Measurements from ENCODE around the gene CPT1A.

The CPT1A gene

GRCh38 chr11:68751004-68751325 is 90.8 kb downstream of the CPT1A start:
- DNase-seq = no peak

DNA sequence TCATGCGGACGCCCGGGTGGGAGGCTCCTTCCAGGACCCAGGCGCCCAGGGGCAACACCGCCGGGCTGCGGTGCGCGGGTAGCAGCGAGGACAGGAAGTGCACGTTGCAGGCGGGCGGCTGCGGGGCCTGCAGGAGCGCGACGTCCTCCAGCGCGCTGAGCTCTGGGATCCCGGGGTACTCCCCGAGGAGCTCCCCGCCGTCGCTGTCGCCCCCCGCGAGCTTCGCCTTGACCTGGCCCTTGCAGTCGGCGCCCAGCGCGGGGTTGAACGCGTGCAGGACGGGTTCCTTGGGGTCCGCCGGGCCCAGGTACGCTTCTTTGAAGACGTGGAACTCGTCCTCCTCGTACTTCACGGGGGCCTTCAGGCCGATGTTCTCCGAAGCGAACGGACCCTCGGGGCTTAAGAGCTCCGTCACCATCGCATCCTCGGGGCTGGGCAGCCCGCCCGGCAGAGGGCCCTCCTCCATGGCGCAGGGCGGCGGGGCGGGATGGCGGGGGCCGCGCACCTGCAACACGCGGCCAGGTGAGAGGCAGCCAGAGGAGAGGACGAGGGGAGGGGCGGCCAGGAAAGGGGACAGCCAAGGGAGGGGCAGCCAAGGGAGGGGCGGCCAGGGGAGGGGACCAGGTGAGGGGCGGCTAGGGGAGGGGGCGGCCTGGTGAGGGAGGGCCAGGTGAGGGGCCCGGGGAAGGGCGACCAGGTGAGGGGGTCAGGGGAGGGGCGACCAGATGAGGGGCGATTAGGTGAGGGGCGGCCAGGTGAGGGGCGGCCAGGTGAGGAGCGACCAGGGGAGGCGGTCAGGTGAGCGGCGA is 91.3 kb downstream of the CPT1A start:
- DNase-seq = peak; percentile 79

DNA sequence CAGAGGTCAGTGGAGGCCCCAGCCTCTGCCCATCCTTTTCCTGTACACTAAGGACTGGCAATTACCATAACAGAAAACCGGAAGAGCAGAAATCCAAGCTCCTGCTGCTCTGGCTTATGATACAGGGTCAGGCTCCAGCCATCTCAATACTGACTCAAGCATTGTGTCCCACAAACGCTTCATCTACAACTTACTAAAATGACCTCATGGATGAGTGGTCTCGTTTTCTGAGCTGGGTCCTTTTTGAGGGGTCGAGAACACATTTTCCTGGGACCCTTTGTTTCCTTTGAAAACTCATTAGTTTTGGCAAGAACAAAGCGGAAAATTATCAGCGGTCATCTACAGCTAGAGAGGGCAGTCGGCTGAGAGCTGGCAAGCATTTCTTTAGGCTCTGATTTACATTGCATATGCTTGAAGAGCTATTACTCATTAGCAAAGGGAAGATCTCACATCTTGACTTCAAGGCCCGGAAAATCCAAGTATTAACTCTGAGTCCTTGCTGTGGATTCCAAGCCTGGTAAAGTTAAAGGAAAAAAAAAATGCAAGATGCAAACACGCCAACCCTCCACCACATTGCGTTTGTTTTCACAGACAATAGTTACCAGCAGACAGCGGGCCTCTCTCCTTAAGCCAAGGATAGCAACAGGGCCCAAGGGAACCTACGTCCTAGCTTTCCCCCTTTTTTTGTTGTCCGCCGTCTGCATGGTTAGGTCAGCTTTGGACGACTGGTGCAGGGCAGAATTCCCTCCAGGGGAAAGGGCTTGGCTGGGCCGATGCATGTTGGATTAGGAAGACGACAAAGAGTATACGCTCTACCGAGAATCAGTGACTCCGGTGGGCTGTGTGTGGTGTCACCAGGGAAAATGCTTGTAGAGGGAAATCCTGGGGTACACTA is 92.2 kb downstream of the CPT1A start:
- peak; percentile 78 for DNase-seq

DNA sequence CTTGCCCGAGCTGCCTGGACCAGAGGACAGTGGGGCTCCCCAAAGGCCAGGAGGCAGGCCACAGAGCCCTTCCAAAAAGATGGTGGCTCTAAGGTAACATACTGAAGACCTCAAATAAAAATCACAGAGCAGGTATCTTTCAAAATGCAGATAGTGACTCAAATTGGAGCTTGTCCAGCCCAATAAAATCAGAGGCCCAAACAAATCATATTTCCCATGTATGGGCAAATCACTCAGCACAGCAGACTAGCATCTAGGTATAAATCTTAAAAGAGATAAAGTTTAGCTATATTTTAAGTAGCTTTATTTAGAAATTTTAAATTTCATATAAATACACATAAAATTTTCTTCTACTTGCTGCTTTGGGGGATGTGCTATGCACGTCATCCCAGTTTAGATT is 93.7 kb downstream of the CPT1A start:
- DNase-seq = no peak

DNA sequence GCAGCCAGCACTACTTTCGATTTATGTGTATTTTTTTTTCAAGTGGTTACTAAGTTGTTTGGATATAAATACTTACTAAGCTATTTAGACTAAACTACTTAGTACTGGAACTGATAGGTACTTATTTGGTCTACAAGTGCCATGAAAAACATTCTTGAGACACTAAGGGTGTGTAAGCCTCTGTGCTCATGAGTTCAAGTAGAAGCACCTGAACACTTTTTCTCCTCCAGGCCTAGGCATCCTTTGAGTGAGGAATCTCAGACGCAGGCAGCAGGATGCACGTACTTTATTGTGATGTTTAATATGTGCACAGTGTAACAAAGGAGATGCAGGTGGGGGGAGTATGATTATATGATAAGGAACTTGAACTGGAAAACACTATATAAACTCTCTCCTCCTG is 98.2 kb downstream of the CPT1A start:
- DNase-seq = no peak

DNA sequence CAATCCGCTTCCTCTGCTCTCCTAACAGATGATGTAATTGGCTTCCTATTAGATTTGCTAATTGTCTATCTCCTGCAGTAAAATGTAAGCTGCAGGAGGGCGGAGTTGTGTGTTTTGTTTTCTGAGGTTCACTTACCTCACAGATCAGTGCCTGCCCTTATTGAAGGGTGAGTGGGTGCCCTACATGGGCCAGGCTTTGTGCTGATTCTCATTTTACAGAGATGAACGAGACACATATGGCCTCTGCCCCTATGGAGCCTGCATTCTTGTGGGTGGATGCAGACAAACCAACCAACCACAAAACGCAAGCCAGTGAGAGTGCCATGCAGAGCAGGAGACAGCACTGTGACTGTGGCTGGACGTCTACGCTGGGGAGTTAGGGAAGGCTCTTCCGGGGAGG is 100.3 kb downstream of the CPT1A start:
- no peak for DNase-seq

- no peak for DNase-seq
Observed at GRCh38 chr11:68735646-68736045, 106.1 kb downstream of the CPT1A start.

DNA sequence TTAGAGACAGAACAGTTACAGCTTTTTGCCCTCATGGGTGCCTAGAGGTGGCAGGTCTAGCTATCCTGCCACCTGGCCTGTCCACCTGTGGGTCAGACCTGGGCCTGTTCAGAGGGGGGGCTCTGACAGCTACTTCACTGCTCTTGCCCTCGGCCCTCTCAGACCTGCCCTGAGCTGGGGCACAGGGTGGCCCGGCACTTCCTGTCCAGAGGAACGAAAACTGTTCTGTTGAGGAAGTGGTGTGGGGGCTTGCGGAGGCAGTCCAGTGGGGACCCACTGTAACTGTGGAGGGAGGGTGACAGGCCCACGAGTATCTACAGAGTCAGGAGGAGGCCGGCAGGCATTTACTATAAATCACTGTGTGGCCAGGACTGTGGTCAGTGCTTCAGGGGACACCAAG is 106.6 kb downstream of the CPT1A start:
- no peak for DNase-seq

- DNase-seq = no peak
Observed at GRCh38 chr11:68734111-68734510, 107.6 kb downstream of the CPT1A start.

- no peak for DNase-seq
Observed at GRCh38 chr11:68727783-68728182, 113.9 kb downstream of the CPT1A start.

DNA sequence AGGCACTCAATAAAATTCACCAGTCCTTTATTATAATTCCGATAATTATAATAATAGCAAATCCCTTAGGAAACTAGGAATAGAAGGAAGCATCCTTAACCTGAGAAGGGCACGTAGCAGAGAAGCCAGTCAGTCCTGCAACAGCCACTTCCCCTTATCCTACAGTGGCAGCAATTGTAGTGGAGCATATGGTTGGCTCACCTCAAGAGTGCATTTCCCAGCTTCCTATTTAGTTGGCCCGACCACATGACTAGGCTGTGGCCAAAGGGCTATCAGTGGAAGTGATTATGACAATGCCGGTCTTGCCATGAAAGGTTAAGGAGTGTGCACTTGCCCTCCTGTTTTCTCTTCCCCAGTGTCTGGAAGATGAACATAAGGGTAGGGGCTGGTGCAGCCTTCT is 117.4 kb downstream of the CPT1A start:
- no peak for DNase-seq

GRCh38 chr11:68722143-68722542 is 119.6 kb downstream of the CPT1A start:
- no peak for DNase-seq

DNA sequence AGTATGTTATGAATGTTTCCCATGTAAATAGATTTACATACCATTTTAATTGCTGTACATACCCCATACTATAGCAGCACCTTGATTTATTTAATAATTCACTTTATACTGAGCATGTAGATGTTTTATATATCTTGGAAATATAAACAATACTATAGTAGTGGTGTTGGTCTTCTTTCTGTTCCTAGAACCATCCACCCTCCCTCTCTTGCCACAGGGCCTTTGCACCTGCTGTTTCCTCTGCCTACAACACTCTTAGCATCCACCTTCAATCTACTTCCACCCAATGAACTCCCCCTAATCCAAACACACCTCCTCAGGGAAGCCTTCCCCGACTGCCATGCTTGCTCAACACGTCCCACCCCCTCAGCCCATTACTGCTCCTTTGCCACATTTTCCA is 120.6 kb downstream of the CPT1A start:
- DNase-seq = no peak

DNA sequence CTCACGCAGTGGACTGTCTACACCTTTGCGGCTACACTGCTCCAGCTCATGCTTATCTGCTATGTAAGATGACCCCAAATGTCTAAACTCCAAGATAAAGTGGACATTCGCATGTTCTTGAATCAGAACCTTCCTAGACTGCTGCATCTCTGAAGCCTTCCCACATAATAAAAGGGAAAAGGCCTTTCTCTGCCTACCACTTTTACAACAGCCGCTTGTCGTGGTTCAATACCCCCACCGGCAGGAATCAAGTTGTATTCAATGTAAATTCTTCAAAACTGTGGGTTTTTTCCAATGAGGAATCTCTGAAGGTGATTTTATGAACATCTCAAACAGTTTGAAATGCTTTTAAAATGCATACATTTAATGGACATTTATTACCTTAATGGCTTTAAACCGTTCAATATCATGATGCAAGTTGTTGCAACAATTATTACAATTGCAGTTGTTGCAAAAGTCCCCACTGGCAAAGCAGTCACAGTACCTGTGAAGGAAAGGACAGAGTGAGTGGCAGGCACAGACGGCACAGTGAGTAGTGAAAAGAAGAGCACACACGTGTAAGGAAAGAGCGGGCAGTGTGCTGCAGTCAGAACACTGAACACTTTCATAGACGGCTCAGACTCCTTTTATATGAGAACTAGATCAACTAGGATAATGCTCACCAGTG is 126.1 kb downstream of the CPT1A start:
- no peak for DNase-seq

DNA sequence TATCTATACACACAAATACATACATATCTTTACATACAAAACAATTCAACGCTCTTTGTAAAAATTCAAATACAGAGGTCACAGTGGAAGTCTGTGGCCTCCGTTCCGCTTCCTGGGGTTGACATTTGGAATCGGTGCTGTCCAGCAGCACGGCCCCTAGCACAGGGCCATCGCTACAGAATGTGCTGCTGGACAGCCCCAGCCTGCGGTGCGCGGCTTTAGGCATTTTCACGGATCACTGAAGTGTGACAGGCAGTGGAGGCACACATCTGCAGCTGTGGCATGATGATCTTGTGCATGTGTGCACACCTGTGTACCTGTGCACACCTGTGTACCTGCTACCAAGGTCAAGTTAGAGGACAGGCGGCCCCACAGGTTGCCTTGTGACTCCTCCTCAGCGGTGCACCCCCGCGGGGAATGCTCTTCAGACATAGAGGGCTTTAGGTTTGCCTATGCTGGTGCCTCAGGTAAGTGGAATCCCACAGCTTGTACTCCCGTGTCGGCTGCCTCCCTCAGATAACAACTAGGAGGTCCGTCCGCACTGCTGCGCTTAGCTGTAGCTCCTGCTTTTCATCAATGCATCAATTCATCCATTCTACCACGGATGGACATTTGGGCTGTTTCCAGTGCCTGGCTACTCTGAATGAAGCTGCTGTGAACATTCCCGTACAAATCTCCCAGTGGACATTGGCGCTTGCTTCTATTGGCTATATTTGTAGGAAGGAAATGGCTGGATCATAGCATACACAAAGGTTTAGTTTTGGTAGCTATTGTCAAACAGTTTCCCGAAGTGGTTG is 127.5 kb downstream of the CPT1A start:
- DNase-seq = no peak

GRCh38 chr11:68711114-68711513 is 130.6 kb downstream of the CPT1A start:
- DNase-seq = no peak

GRCh38 chr11:68710409-68710808 is 131.3 kb downstream of the CPT1A start:
- DNase-seq = no peak

DNA sequence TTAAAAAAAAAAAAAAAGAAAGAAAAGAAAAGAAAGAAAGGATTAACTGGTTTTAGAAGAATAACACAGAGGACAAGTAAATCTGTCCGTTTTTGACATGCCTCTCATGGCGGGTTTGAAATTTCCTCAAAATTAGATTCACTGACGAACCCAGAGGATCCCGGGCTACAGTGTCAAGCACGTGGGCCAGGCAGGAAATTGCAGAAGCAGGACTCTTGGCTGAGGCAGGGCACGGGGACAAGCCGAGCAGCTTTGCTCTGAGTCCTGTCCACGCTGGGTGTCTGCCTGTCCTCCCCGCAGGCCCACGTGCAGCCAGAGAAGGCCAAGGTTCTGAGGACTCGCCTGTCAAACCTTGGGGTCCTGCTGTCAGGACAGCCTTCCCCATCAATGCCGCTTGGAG is 132.7 kb downstream of the CPT1A start:
- DNase-seq = no peak

DNA sequence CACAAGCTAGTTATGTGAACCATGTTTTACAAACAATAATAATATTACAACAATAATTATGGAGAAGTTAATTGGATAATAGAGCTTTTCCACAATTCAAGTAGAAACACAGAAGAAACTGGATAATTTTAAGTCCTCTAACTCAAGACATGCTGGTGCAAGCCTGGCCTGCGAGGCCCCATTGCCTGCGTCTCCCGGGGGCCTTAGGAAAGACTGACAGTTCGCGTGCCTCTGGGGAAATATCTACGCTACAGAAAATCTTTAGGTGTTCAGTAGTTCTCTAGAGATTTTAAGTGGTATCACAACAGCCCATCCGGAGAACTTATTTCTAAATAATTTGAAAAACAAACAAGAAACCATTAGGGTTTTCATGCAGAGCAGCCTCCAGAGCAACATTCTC is 134.2 kb downstream of the CPT1A start:
- no peak for DNase-seq

- no peak for DNase-seq
Observed at GRCh38 chr11:68704887-68705286, 136.8 kb downstream of the CPT1A start.

Measured in retina (tissue), 1 donor.